HG03575 (cell line): ENCODE results near the gene CALHM3.
"Not testable (repeated sequence)": the region's sequence is repeated elsewhere in the genome, so short reads cannot be mapped to it uniquely, and the experiment has no call there.

Experiments
- ATAC-seq: cut with Tn5 transposase; IDR thresholded peaks from one replicate; pipeline ENCODE4 v1.9.1; 2021; ENCODE audit not compliant: unreplicated experiment, insufficient number of reproducible peaks, low FRiP score; ENCODE audit errors: extremely low read depth

CALHM3 gene

GRCh38 chr10:103504181-103504783, 25.2 kb upstream of the CALHM3 start:
- ATAC-seq: no peak

GRCh38 chr10:103503777-103504176, 24.7 kb upstream of the CALHM3 start:
- not testable (repeated sequence) for ATAC-seq

GRCh38 chr10:103502849-103503660, 24.0 kb upstream of the CALHM3 start:
- ATAC-seq: no peak

- no peak for ATAC-seq
Observed at GRCh38 chr10:103501186-103501585, 22.1 kb upstream of the CALHM3 start.

- ATAC-seq: no peak
Observed at GRCh38 chr10:103500481-103500880, 21.4 kb upstream of the CALHM3 start.

GRCh38 chr10:103499881-103500280, 20.8 kb upstream of the CALHM3 start:
- ATAC-seq: no peak

GRCh38 chr10:103498936-103499638, 20.0 kb upstream of the CALHM3 start:
- ATAC-seq: no peak

GRCh38 chr10:103497161-103497915, 18.3 kb upstream of the CALHM3 start:
- no peak for ATAC-seq

GRCh38 chr10:103495321-103495720, 16.3 kb upstream of the CALHM3 start:
- no peak for ATAC-seq

- ATAC-seq: no peak
Observed at GRCh38 chr10:103493916-103494877, 15.2 kb upstream of the CALHM3 start.

- ATAC-seq: no peak
Observed at GRCh38 chr10:103493362-103493915, 14.4 kb upstream of the CALHM3 start, which contains the start of gene NEURL1. TSS of gene NEURL1 (plus strand) at chr10:103493705. CDS start at chr10:103494388, 683 bp downstream.

- no peak for ATAC-seq
Observed at GRCh38 chr10:103492655-103493261, 13.7 kb upstream of the CALHM3 start.

- no peak for ATAC-seq
Observed at GRCh38 chr10:103491729-103492364, 12.8 kb upstream of the CALHM3 start.

GRCh38 chr10:103490986-103491314, 11.9 kb upstream of the CALHM3 start:
- ATAC-seq: no peak

GRCh38 chr10:103487410-103487708, 8.3 kb upstream of the CALHM3 start:
- no peak for ATAC-seq

- ATAC-seq: not testable (repeated sequence)
Observed at GRCh38 chr10:103486635-103487409, 7.8 kb upstream of the CALHM3 start.
